Measurements from ENCODE around the gene OXT. TPM values are rescaled to one million over a fixed set of nuclear protein-coding genes. Genes with fewer than 3 reads are reported as not detected.

The OXT gene
- total RNA-seq, 2 experiments from 2014 or later, result not detected

GRCh38 chr20:3081641-3082040, 10.2 kb downstream of the OXT start:
- no peak overlapping the region for H3K27ac Mint-ChIP-seq
- ATAC-seq (no peak), DNase-seq (no peak)
- peaks cover 23% of the 10 kb centered on the region for H3K4me1 Mint-ChIP-seq (ENCODE audit: low read depth)
- CTCF ChIA-PET, result no interaction called here
- POLR2A ChIA-PET, result no interaction called here
- H3K4me3 Mint-ChIP-seq, result no peak overlapping the region
- peaks cover 58% of the 10 kb centered on the region for H3K27me3 Mint-ChIP-seq (ENCODE audit: low read depth)
- peaks cover 5% of the 10 kb centered on the region for H3K36me3 Mint-ChIP-seq (ENCODE audit: low read depth)
- peaks cover 3% of the 10 kb centered on the region for H3K9me3 Mint-ChIP-seq (ENCODE audit: insufficient read depth)

- peak; percentile 32 for ATAC-seq
- Mint-ChIP-seq H3K36me3 (ENCODE audit: low read depth) (peaks cover 5% of the 10 kb centered on the region), H3K4me3 (no peak overlapping the region), H3K27me3 (ENCODE audit: low read depth) (peaks cover 56% of the 10 kb centered on the region), H3K27ac (no peak overlapping the region), H3K9me3 (ENCODE audit: insufficient read depth) (peaks cover 3% of the 10 kb centered on the region), H3K4me1 (ENCODE audit: low read depth) (peaks cover 16% of the 10 kb centered on the region)
- DNase-seq, result no peak
- CTCF ChIA-PET, result no interaction called here
- POLR2A ChIA-PET, result interaction anchor here (0.7 kb wide), 1 partner anchor 10 kb away, joined by 4 read pairs; no protein-coding TSS in a partner anchor
Observed at GRCh38 chr20:3082306-3082951, 11.0 kb downstream of the OXT start.

GRCh38 chr20:3082955-3083952, 11.8 kb downstream of the OXT start:
- Mint-ChIP-seq H3K4me3 (no peak overlapping the region), H3K36me3 (ENCODE audit: low read depth) (no peaks in the 10 kb centered on the region), H3K9me3 (ENCODE audit: insufficient read depth) (no peaks in the 10 kb centered on the region), H3K27ac (no peak overlapping the region), H3K27me3 (ENCODE audit: low read depth) (peaks cover 52% of the 10 kb centered on the region), H3K4me1 (ENCODE audit: low read depth) (peaks cover 9% of the 10 kb centered on the region)
- ChIA-PET CTCF (no interaction called here), POLR2A (interaction anchor here (0.7 kb wide), 1 partner anchor 9 kb away, joined by 4 read pairs; no protein-coding TSS in a partner anchor)
- peak; percentile 34 for ATAC-seq
- DNase-seq, result no peak

GRCh38 chr20:3084283-3084985, 13.0 kb downstream of the OXT start, which contains the start of gene AVP:
Gene AVP, minus strand, starts transcription at chr20:3084724. Its CDS starts 50 bp downstream, at chr20:3084674.
- Mint-ChIP-seq H3K36me3 (ENCODE audit: low read depth) (no peaks in the 10 kb centered on the region), H3K27ac (no peak within 1 kb of the TSS), H3K4me1 (ENCODE audit: low read depth) (peaks cover 8% of the 10 kb centered on the region), H3K9me3 (ENCODE audit: insufficient read depth) (no peaks in the 10 kb centered on the region), H3K4me3 (peak within 1 kb of the TSS; percentile 22), H3K27me3 (ENCODE audit: low read depth) (peaks cover 49% of the 10 kb centered on the region)
- DNase-seq (no peak), ATAC-seq (no peak)
- CTCF ChIA-PET, result no interaction called here
- POLR2A ChIA-PET, result no interaction called here

GRCh38 chr20:3084986-3085360, 13.6 kb downstream of the OXT start:
- Mint-ChIP-seq H3K36me3 (ENCODE audit: low read depth) (no peaks in the 10 kb centered on the region), H3K9me3 (ENCODE audit: insufficient read depth) (no peaks in the 10 kb centered on the region), H3K4me3 (no peak overlapping the region), H3K4me1 (ENCODE audit: low read depth) (peaks cover 9% of the 10 kb centered on the region), H3K27me3 (ENCODE audit: low read depth) (peaks cover 49% of the 10 kb centered on the region), H3K27ac (no peak overlapping the region)
- CTCF ChIA-PET, result no interaction called here
- no peak for ATAC-seq
- POLR2A ChIA-PET, result no interaction called here
- DNase-seq, result no peak

- Mint-ChIP-seq H3K4me3 (no peak overlapping the region), H3K27me3 (ENCODE audit: low read depth) (peaks cover 47% of the 10 kb centered on the region), H3K36me3 (ENCODE audit: low read depth) (no peaks in the 10 kb centered on the region), H3K27ac (no peak overlapping the region), H3K9me3 (ENCODE audit: insufficient read depth) (no peaks in the 10 kb centered on the region), H3K4me1 (ENCODE audit: low read depth) (peaks cover 16% of the 10 kb centered on the region)
- no peak for DNase-seq
- ChIA-PET CTCF (no interaction called here), POLR2A (no interaction called here)
- ATAC-seq, result no peak
Observed at GRCh38 chr20:3085571-3086072, 14.2 kb downstream of the OXT start.

- POLR2A ChIA-PET, result no interaction called here
- DNase-seq (no peak), ATAC-seq (no peak)
- Mint-ChIP-seq H3K4me1 (ENCODE audit: low read depth) (peaks cover 20% of the 10 kb centered on the region), H3K27me3 (ENCODE audit: low read depth) (peaks cover 37% of the 10 kb centered on the region), H3K9me3 (ENCODE audit: insufficient read depth) (no peaks in the 10 kb centered on the region), H3K4me3 (no peak overlapping the region), H3K36me3 (ENCODE audit: low read depth) (no peaks in the 10 kb centered on the region), H3K27ac (no peak overlapping the region)
- CTCF ChIA-PET, result no interaction called here
Observed at GRCh38 chr20:3088031-3088430, 16.6 kb downstream of the OXT start.

GRCh38 chr20:3090565-3090964, 19.1 kb downstream of the OXT start:
- no peaks in the 10 kb centered on the region for H3K9me3 Mint-ChIP-seq (ENCODE audit: insufficient read depth)
- peaks cover 24% of the 10 kb centered on the region for H3K27me3 Mint-ChIP-seq (ENCODE audit: low read depth)
- DNase-seq, result no peak
- H3K36me3 Mint-ChIP-seq (ENCODE audit: low read depth), result no peaks in the 10 kb centered on the region
- ChIA-PET CTCF (interaction anchor here (1.1 to 1.4 kb wide), 2 partner anchors 11 to 13 kb away, joined by 3 read pairs; no protein-coding TSS in a partner anchor), POLR2A (no interaction called here)
- H3K27ac Mint-ChIP-seq, result no peak overlapping the region
- H3K4me1 Mint-ChIP-seq (ENCODE audit: low read depth), result peaks cover 24% of the 10 kb centered on the region
- no peak for ATAC-seq
- H3K4me3 Mint-ChIP-seq, result no peak overlapping the region

GRCh38 chr20:3092611-3093379, 21.4 kb downstream of the OXT start:
- peaks cover 24% of the 10 kb centered on the region for H3K4me1 Mint-ChIP-seq (ENCODE audit: low read depth)
- peak; percentile 73 for ATAC-seq
- H3K36me3 Mint-ChIP-seq (ENCODE audit: low read depth), result no peaks in the 10 kb centered on the region
- H3K27ac Mint-ChIP-seq, result peak overlapping the region; percentile 83
- peaks cover 27% of the 10 kb centered on the region for H3K27me3 Mint-ChIP-seq (ENCODE audit: low read depth)
- H3K9me3 Mint-ChIP-seq (ENCODE audit: insufficient read depth), result no peaks in the 10 kb centered on the region
- ChIA-PET POLR2A (interaction anchor here (1.0 kb wide), 1 partner anchor 15 kb away, joined by 4 read pairs; no protein-coding TSS in a partner anchor), CTCF (interaction anchor here (1.2 to 1.4 kb wide), 2 partner anchors 15 to 39 kb away, joined by 5 to 7 read pairs; no protein-coding TSS in a partner anchor)
- peak overlapping the region; percentile 81 for H3K4me3 Mint-ChIP-seq
- DNase-seq, result peak; percentile 43

GRCh38 chr20:3093861-3094361, 22.5 kb downstream of the OXT start:
- ChIA-PET POLR2A (no interaction called here), CTCF (no interaction called here)
- Mint-ChIP-seq H3K36me3 (ENCODE audit: low read depth) (no peaks in the 10 kb centered on the region), H3K4me1 (ENCODE audit: low read depth) (peaks cover 24% of the 10 kb centered on the region), H3K4me3 (no peak overlapping the region), H3K27me3 (ENCODE audit: low read depth) (peaks cover 25% of the 10 kb centered on the region), H3K9me3 (ENCODE audit: insufficient read depth) (no peaks in the 10 kb centered on the region), H3K27ac (no peak overlapping the region)
- DNase-seq (no peak), ATAC-seq (peak; percentile 36)

Measured in activated CD8-positive, alpha-beta T cell treated with anti-CD3 and anti-CD28 coated beads, Interleukin-2, amount 10 ng/mL, durations not matched to agents 7 days and 5 days (primary cell).